ELF-1 (cell line): ENCODE measurements around the gene TMEM135.
"Not testable (repeated sequence)": the region's sequence is repeated elsewhere in the genome, so short reads cannot be mapped to it uniquely, and the experiment has no call there.

Experiments used
- DNase-seq: peaks from one replicate; pipeline ENCODE4 v3.0.0-alpha.2; 2016; ENCODE audit warnings: low read depth, low spot score

Gene TMEM135

GRCh38 chr11:87037450-87038234 is at the start of gene TMEM135:
TMEM135 (plus strand) TSS chr11:87037934; CDS start chr11:87038046, 112 bp downstream.
- DNase-seq = peak; percentile 99

DNA sequence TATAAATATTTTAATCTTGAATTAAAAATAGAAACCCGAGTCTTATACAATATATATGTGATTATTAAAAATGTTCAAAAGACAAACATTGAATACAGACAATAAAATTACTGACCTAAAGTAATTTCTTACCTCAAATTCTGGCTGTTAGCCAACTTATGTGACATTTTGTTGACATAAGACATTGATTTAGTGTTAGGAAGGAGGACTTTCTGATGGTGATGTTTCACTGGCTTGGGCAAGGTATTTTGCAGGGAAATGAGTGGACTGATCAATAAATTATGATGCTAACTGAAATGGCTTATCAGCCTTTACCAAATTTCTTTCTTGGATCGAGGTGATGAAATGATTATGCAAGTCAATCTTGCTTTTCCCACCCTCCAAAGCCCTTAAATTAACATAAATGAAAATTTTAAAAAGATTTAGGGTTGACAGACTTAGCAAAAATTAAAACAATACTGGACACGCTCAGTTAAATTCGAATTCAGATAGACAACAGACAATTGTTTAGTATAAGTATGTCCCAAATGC is 49.3 kb upstream of the TMEM135 start:
- no peak for DNase-seq

DNA sequence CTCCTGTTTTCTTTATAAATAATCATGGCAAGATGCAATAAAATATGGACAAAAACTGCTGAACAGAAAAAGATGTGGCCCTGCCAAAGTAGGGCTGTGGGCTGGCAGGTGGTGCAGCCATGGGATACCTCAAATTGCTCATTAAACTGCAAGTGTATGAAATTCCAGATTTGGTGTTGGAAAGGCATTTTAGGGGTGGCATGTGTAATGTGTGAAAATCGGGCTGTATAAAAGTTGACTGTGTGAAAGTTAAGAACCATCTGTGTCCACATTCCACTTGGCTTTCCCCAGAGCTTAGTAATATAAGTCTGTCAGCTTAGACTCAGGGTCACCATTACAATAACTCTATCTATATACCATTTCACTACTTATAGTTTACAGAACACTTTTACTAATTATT is 47.7 kb upstream of the TMEM135 start:
- DNase-seq = no peak

DNA sequence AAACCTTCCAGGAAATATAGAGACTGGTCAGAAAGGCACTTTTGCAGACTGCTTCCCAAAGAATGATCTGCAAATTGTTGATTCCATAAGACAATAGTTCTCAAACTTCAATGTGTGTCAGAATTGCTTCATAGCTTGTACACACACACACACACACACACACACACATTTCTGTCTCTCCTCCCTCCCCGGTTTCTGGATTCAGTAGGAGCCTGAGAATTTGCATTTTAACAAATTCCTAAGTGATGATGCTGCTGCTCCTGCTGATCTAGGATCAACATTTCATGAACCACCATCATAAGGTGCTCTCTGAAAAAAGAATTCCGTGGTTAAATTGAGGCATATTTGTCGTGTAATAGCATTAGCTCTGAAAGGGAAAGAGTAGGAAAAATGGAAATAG is 47.2 kb upstream of the TMEM135 start:
- DNase-seq = peak; percentile 34

GRCh38 chr11:86991341-86991740 is 46.4 kb upstream of the TMEM135 start:
- no peak for DNase-seq

- not testable (repeated sequence) for DNase-seq
Measured at GRCh38 chr11:86992340-86992739, 45.4 kb upstream of the TMEM135 start.

- no peak for DNase-seq
Measured at GRCh38 chr11:86993031-86993430, 44.7 kb upstream of the TMEM135 start.

- DNase-seq = no peak
Measured at GRCh38 chr11:86996953-86997570, 40.7 kb upstream of the TMEM135 start.

DNA sequence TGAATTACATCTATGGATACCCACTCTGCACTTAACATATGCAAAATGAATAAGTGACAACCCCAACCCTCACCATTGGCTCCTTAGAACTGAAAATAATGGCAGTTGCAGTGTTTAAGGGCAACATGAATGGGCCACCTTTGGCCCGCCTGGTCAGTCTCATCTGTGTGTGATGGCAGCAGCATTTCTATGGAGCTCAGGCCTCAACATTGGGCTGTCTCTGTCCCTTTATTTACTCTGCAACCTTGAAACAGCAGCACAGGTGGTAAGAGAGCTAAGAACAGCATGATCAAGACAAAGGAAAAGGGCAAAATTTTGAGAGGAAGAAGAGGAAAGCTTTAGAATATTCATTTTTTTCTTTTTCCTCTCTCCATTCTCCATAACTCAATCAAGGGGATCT is 38.3 kb upstream of the TMEM135 start:
- no peak for DNase-seq

- peak; percentile 95 for DNase-seq
Measured at GRCh38 chr11:86999859-87000753, 37.6 kb upstream of the TMEM135 start.

DNA sequence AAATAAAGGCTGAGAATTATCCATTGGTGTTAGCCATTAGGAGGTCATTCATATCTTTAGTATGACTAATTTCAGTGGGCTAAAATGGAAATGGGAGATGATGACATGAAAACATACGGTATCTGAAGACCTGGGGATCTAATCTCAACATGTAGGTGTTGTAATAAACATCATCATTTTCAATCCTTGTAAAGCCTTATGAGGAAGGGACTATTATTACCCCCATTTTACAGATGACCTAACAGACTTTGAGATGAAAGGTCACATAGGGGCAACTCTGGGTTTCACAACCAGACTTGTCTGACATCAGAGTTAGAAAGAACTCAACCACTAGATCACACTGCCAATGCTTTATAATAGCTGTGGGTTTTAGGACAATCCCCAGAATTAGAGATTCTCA is 34.8 kb upstream of the TMEM135 start:
- DNase-seq = no peak

- not testable (repeated sequence) for DNase-seq
Measured at GRCh38 chr11:87004281-87004680, 33.5 kb upstream of the TMEM135 start.

DNA sequence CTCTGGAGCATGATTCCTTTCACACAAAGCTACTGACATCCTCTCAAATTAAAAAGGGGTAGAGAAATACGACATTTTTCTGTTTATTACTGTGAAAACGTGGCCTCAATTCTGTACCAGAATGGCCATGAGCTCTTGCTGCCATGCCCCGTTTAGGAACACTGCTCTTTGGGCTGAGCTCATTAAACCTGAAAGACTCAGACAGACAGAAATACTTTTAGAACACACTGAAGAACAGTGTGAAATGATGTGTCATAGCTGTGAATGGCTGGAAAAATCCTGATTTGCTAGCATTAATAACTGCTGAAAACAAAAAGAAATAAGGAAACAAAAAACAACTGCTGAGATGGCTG is 32.2 kb upstream of the TMEM135 start:
- no peak for DNase-seq

DNA sequence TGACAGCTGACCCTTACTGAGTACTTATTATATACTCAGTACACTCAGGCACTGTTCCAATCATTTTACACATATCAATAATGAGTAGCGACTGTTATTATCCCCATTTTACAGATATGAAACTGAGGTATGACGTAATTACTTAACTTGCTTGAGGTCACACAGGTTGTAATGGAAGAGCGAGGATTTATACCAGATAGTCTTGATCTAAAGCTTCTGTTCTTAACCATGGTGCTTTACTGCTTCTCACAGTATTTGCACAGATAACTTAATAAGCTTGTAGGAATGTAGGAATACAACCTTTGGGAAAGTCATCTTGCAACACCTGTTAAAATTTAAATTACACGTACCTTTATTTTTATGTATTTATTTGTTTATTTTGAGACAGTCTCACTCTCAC is 31.7 kb upstream of the TMEM135 start:
- DNase-seq = no peak

GRCh38 chr11:87007963-87008362 is 29.8 kb upstream of the TMEM135 start:
- DNase-seq = no peak

DNA sequence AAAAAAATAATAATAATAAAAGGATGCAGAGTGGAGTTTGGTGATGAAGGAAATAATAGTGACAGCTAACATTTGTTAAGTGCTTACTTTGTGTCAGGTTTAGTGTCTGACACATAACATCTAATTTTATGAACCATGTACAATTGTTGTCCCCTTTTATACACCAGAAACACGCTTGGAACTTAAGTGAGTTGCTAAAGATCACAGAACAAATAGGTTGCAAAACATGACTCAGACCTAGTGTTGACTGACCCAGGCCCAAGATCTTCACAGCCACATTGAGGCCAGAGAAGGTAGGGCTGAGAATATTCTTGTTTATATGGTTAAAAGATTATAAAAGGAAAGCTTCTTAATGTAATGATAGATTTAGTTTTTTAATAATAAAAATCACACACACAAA is 25.6 kb upstream of the TMEM135 start:
- DNase-seq = no peak

DNA sequence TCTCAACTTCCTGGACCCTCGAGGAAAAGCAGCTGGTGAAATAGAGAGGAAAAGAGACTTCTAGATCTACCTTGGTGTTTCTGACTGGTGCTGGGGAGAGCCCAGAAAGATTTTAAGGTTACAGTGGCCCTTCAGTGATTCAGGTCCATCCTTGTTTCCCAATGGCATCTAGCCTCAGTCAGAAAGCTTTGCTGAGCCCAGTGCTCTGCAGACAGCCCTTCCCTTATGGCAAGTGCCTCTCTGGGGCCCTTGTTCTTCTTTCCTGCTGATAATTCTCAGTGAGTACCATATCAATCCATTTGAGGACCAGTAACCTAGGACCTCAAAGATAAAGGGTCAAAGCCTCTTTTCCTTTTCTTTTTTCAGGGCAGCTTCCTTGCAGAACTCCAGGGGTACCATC is 25.1 kb upstream of the TMEM135 start:
- DNase-seq = no peak

DNA sequence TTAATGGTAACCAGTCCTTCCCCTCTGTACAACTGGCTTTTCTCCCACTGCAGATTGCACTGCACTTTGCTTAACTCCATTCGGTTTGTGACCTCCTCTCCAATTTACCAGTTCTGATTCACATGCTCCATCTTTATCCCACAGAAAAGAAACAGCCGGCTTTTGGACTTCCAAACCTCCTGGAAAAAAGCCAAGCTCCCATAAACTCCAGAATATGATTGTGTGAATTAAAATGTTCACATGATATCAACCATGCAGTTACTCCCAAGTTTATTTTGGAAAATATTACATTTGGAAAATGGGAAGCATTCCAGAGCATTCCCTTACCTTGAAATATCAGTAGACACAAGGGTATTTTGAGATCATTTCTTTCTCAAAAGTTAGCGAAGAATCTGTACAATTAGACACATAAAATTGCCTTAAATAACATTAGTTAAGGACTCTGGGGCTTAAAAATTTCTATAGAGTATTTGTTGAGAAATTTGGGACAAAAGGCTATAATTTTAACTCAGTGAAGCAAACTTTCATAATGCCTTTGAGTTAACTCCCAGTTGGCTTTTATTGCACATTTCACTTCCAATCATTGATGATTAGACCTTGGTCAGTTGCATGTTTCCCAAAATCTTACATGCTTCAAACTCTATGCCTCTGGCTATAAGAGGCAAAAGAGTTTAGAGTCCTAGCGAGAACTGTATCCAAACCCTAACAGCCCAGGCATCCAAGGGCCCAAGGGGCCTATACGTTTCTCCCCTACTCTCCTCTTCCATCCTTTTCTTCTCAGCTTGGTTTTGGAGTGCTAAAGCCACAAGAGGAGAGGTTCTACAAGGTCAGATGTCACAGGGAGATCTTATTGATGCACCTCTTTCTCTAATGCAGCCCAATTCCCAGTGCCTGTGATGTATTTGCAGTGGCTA is 23.6 kb upstream of the TMEM135 start:
- no peak for DNase-seq

- no peak for DNase-seq
Measured at GRCh38 chr11:87015645-87016044, 22.1 kb upstream of the TMEM135 start.

DNA sequence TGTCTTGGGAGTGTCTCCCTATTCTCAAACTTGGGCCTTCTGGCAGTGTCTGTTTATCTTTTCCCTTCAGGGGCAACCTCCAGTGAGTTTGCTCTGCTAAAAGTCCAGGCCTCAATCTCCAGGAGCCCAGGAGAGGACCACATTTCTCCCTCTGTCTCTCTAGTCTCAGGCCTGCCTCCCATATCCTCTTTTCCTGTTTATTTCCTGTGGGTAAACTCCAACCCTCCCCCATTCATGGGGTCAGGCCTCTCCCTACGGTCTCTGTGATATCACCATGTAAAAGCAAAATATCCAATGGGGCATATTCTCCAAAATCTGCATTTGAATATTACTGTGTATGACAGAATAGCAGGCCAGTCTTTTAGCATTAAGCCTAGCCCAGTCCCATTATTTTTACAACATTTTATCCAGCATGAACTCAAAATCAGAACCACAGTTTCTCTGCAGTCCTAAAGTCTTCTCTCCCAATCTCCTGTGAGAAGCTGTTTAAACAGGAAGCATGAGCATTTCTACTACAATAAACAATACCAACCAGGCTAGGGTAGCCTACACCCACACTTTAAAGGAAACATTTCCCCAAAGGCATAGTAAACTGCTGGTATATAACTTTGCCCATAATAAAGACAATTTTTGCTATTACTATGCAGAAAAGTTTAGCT is 18.0 kb upstream of the TMEM135 start:
- DNase-seq = no peak

DNA sequence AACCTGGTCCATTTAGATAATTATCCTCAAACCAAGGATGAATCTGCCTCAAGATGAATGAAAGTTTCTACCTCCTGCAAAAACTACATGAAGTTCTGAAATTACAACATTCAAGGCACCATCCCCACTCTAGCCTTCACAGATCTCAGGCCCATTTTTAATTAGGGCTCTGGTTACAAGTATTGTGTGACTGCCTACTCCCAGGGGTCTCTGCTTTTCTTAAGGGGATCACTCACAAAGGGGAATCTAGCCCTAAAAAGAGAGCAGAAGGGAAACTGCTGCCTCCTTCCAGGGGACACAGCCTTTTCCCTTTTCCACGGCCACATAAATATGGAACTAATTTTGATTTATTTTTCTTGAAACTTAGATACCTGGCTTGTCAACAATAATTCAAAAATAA is 17.4 kb upstream of the TMEM135 start:
- DNase-seq = no peak
